ENCODE measurements around the gene ALOX12B.

The ALOX12B gene

DNA sequence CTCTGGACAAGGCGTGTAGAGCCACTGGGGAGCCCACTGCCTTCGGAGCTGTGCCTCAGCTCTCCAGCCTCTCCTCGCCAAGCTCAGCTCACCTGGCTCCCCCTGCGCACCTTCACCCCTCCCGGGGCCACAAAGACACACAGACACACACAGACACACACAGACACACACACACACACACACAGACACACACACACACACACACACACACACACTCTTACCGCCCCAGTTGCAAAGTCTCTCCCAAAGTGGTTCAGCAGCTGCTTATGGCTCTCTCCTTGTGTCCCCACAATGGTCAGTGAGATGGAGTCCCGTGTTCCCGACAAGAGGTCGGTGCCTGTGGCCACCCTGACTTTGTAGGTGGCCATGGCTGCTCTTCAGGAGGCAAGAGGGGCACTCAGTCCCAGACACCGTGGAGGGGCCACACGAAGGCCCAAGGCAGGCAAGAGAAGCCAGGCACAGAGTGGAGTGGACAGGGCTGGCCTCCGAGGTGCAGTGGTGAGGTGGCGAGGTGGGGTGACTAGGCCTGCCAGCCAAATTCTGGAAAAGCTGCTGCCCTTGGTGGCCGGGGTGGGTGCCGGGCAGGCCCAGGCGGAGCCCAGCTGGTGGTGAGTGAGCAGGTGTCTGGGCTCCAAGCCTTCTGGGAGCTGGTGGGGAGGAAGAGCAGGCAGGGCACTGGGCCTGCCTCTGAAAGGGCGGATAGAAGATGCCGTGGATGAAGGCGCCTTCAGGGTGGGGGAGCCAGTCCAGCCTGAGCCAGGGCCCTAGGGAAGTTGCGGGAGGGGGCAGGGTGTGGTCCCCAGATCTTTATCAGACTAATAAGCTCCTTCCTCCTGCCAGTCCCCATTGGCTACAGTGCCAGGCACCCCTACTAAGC is at the start of gene ALOX12B:
TSS of gene ALOX12B (minus strand) at position 642 of the 877 bp plus-strand sequence. CDS start at position 368, 274 bp downstream.
- ChIA-PET CTCF (interaction anchor here (0.6 to 2.2 kb wide), 6 partner anchors 13 to 243 kb away, joined by 3 to 11 read pairs (median 4); no protein-coding TSS in a partner anchor), POLR2A (ENCODE audit: low non-redundant PET) (no interaction called here)
- TF ChIP-seq, protein P1, sequence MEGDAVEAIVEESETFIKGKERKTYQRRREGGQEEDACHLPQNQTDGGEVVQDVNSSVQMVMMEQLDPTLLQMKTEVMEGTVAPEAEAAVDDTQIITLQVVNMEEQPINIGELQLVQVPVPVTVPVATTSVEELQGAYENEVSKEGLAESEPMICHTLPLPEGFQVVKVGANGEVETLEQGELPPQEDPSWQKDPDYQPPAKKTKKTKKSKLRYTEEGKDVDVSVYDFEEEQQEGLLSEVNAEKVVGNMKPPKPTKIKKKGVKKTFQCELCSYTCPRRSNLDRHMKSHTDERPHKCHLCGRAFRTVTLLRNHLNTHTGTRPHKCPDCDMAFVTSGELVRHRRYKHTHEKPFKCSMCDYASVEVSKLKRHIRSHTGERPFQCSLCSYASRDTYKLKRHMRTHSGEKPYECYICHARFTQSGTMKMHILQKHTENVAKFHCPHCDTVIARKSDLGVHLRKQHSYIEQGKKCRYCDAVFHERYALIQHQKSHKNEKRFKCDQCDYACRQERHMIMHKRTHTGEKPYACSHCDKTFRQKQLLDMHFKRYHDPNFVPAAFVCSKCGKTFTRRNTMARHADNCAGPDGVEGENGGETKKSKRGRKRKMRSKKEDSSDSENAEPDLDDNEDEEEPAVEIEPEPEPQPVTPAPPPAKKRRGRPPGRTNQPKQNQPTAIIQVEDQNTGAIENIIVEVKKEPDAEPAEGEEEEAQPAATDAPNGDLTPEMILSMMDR (conservative IDR thresholded peaks at IDR 0.05; ENCODE audit: low read depth) = no peak
- peak within 1 kb of the TSS; percentile 62 for H3K27ac ChIP-seq
- no peak for DNase-seq (ENCODE audit: low spot score)

DNA sequence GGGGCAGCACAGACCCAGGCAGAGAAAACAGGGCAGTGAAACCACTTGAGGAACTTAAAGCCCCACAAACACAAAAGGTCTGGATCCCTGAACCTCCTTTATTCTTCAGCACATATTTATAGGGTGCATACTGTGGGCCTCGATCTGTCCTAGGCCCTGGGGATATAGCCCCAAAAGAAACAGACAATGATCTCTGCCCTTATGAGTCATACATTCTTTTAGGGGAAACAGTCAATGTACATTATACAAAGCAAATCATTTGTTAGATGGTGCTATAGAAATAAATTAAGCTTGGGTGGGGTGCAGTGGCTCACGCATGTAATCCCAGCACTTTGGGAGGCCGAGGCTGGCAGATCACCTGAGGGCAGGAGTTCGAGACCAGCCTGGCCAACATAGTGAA is 46.4 kb upstream of the ALOX12B start:
- TF ChIP-seq, protein P1 (conservative IDR thresholded peaks at IDR 0.05; ENCODE audit: low read depth) = no peak
- ChIA-PET POLR2A (ENCODE audit: low non-redundant PET) (no interaction called here), CTCF (no interaction called here)
- H3K27ac ChIP-seq = peak overlapping the region; percentile 41
- DNase-seq (ENCODE audit: low spot score) = no peak

DNA sequence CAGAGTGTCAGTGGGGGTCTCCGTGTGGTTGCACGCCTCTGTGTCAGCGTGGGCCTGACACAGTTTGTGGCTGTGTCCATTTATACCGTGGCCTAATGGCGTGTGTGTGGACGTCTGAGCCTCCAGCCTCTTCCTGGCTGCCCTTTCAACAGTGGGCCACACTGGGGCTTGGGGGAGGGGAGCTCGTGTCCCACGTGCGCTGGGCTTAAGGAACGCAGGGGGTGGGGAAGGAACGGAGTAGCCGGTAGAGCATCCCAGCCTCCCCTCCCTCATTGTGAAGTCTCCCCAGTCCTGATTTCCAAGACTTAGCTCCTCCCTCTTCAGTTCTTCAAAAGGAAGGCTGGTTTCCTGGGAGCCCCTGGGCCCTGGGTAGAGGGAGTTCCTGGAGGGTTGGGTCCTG is 45.9 kb upstream of the ALOX12B start:
- DNase-seq (ENCODE audit: low spot score) = no peak
- ChIA-PET CTCF (no interaction called here), POLR2A (ENCODE audit: low non-redundant PET) (no interaction called here)
- TF ChIP-seq, protein P1 (conservative IDR thresholded peaks at IDR 0.05; ENCODE audit: low read depth) = no peak
- H3K27ac ChIP-seq = peak overlapping the region; percentile 41

DNA sequence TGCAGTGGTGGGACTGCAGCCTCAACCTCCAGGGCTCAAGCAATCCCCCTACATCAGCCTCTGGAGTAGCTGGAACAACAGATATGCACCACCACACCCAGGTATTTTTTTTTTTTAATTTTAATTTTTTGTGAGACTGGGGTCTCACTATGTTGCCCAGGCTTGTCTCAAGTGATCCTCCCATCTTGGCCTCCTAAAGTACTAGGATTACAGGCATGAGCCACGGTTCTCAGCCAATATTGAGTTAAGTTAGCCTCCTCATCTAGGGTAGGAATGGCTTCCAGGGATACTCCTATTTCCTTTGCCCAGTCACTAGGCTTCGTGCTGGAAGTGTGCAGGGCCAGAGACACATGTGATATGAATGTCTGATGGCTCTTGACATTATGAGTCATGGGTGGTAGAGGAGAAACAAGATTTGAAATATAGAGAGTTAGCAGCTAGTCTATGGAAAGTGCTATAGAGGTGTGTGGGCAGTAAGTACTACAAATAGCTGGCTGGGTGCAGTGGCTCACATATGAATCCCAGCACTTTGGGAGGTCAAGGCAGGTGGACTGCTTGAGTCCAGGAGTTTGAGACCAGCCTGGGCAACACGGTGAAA is 44.4 kb upstream of the ALOX12B start:
- ChIA-PET CTCF (interaction anchor here (0.6 kb wide), 1 partner anchor 142 kb away, joined by 4 read pairs; no protein-coding TSS in a partner anchor), POLR2A (ENCODE audit: low non-redundant PET) (interaction anchor here (0.6 kb wide), 2 partner anchors 29 to 148 kb away, joined by 3 to 10 read pairs; no protein-coding TSS in a partner anchor)
- H3K27ac ChIP-seq = no peak overlapping the region
- no peak for DNase-seq (ENCODE audit: low spot score)
- TF ChIP-seq, protein P1 (conservative IDR thresholded peaks at IDR 0.05; ENCODE audit: low read depth) = no peak

DNA sequence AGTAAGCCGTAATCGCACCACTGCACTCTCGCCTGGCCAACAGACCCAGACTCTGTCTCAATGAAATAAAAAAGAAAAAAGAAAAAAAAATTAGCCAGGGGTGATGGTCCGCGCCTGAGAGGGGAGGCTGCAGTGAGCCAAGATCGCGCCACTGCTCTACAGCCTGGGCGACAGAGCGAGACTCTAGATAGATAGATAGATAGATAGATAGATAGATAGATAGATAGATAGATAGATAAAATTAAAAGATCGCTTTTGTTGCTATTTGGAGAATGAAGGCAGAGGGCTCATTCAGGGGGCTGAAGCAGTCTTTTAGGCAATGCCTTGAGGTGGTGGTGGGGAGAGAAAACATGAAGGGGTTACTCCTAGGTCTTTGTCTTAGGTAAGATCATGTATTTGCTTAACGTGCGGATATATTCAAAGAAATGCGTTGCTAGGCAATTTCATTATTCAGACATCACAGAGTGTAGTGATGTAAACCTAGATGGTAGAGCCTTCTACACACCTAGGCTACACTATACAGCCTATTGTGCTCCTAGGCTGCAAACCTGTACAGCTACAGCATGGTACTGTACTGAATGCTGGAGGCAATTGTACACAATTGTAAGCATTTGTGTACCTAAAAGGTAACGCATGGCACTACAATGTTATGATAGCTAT is 40.7 kb upstream of the ALOX12B start:
- CTCF ChIA-PET = interaction anchor here (0.9 to 1.1 kb wide), 2 partner anchors 10 to 11 kb away, joined by 3 to 9 read pairs; no protein-coding TSS in a partner anchor
- POLR2A ChIA-PET (ENCODE audit: low non-redundant PET) = no interaction called here
- H3K27ac ChIP-seq = no peak overlapping the region
- TF ChIP-seq, protein P1 (conservative IDR thresholded peaks at IDR 0.05; ENCODE audit: low read depth) = no peak
- no peak for DNase-seq (ENCODE audit: low spot score)

DNA sequence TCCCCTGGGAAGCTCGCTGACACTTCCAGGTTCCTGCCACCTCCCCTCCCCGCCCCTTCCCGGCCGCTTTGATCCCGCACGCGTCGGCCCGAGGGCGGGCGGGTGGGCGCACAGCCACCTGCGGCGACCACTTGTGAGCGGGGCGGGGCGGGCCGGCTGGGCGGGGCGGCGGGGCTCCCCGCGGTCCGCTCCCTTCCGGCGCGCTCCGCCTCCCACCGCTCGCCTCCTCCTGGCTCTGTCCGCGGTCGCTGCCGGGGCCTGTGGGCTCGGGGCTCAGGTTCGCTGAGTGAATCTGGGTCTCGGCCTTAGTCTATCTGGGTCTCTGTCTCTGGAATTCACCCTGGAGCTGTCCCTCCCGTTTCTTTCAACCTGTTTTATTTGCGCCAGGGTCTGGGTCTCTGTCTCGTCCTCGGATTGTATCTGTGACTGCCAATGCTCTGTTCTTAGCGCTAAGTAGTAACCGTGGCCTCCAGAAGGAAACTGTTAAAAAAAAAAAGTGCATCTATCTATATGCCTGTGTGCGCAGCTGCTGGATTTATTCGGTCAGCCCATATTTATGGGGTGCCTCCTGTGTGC is 39.1 kb upstream of the ALOX12B start:
- no peak for DNase-seq (ENCODE audit: low spot score)
- POLR2A ChIA-PET (ENCODE audit: low non-redundant PET) = interaction anchor here (1.2 kb wide), 1 partner anchor 30 kb away, joined by 3 read pairs; no protein-coding TSS in a partner anchor
- CTCF ChIA-PET = interaction anchor here (0.6 to 1.2 kb wide), 4 partner anchors 11 to 55 kb away, joined by 3 to 4 read pairs (median 3); no protein-coding TSS in a partner anchor
- H3K27ac ChIP-seq = peak overlapping the region; percentile 90
- TF ChIP-seq, protein P1 (conservative IDR thresholded peaks at IDR 0.05; ENCODE audit: low read depth) = no peak

All from RWPE1 (cell line).